HL-60 (cell line): ENCODE results near the gene AKNA.

ENCODE experiments used
- CTCF ChIP-seq: IDR thresholded peaks from one replicate; pipeline ENCODE4 v1.5.1; 2011; ENCODE audit warnings: low read length, control low read depth, inconsistent platforms; ENCODE audit not compliant: insufficient read depth
- POLR2AphosphoS5 ChIP-seq: IDR thresholded peaks from 2 replicates; pipeline ENCODE4 v1.6.1; 2012; ENCODE audit warnings: low read depth
- SPI1 ChIP-seq: IDR thresholded peaks from 2 replicates; pipeline ENCODE4 v1.6.1; 2012; ENCODE audit warnings: low read depth, mild to moderate bottlenecking, borderline replicate concordance

DNA sequence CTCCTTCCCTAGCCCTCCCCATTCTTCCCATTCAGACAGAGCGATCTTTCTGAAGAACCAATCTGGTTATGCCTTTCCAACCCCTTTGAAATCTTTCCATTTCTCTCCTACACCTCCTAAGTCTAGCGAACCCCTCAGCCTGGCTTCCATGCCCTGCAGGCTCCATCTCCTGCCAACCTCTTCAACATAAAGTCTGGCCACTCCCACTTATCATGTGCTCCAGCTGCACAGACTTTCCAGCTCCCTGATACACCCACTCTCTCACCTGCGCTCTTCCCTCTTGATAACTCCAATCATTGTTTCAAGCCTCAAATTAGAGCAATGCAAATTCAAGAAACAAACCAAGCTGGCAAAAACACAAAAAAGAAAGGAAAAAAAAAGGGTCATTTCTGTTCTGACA is 68.6 kb downstream of the AKNA start:
- no peak for TF ChIP-seq SPI1
- no peak for TF ChIP-seq CTCF
- no peak for TF ChIP-seq POLR2AphosphoS5
